Activated T-cell treated with anti-CD3 and anti-CD28 coated beads for 1 hour (primary cell): ENCODE measurements around the gene HIVEP3.

Source experiments
- DNase-seq: peaks from one replicate; pipeline ENCODE4 v3.0.0-alpha.2; 2020; ENCODE audit warnings: low read depth

The HIVEP3 gene

GRCh38 chr1:41464885-41465284 is 453.8 kb downstream of the HIVEP3 start:
- DNase-seq, result no peak

GRCh38 chr1:41463516-41463915 is 455.2 kb downstream of the HIVEP3 start:
- no peak for DNase-seq

DNA sequence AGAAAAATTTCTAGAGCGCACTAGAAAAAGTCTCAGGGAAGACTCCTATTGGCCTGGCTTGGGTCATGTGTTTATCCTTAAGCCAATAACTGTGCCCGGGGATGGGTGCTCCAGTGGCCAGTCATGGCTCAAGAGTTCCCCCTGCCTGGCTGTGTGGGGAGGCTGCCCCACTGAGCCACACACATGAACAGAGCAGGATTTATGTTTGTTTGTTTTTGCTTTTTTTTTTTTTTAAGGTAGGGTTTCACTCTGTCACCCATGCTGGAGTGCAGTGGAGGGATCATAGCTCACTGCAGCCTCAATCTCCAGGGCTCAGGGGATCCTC is 456.1 kb downstream of the HIVEP3 start:
- DNase-seq, result no peak

DNA sequence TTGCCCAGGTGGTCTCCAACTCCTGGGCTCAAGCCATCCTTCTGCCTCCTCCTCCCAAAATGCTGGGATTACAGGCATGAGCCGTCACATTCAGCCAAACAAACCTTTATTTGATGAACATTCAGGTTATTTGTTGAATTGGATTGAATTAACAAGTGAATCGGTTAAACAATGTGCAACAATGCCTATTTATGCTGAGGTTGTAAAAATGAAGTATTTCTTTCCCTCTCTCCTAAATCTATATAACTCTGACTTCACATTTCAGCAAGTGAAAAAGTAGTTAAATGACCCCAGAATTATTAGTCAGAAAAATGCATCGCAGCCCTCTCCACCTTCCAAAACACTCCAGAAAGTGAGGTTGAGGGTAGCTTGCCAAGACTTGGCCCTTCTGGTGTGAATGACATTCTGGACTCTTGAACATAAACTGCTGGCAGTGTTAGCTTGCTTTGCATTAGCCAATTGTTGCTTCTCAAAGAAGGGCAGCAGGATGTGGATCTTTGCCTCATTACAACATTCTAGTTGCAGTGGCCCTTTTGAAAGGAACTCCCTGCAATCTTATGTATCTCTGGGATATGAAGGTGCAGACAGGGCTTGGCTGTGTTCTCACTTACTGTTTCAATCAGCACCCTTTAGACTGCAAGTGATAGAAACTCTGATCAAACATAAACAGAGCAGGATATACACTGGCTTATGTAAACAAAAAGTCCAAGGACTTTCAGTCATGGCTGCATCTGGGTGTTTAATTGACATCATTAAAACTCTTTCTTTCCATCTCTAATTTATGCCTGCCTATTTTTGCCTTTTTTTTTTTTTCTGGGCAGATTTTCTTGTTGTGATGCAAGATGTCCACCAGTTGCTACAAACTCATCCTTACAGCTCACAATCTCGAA is 456.7 kb downstream of the HIVEP3 start:
- DNase-seq, result no peak

- no peak for DNase-seq
Measured at GRCh38 chr1:41456847-41457540, 461.7 kb downstream of the HIVEP3 start.
